Activated CD8-positive, alpha-beta memory T cell treated with anti-CD3 and anti-CD28 coated beads, Interleukin-2, amount 50 U/mL, for 1 hour (primary cell): ENCODE measurements around the gene APP.

Source experiments
- DNase-seq: peaks from one replicate; pipeline ENCODE4 v3.0.0-alpha.2; 2020; ENCODE audit errors: extremely low read depth

The APP gene

GRCh38 chr21:25870084-25870483 lies 300.5 kb downstream of the APP start:
- DNase-seq, result no peak

GRCh38 chr21:25867061-25867460 lies 303.5 kb downstream of the APP start:
- no peak for DNase-seq

GRCh38 chr21:25863747-25864146 lies 306.8 kb downstream of the APP start:
- DNase-seq, result no peak

GRCh38 chr21:25863031-25863430 lies 307.5 kb downstream of the APP start:
- DNase-seq, result no peak

GRCh38 chr21:25862596-25862995 lies 308.0 kb downstream of the APP start:
- DNase-seq, result no peak

GRCh38 chr21:25862112-25862511 lies 308.5 kb downstream of the APP start:
- DNase-seq, result no peak

- DNase-seq, result no peak
These were observed 311.2 kb downstream of the APP start for GRCh38 chr21:25859235-25859929.

GRCh38 chr21:25858325-25858724 lies 312.2 kb downstream of the APP start:
- DNase-seq, result no peak

GRCh38 chr21:25857308-25858074 lies 313.1 kb downstream of the APP start:
- DNase-seq, result no peak

GRCh38 chr21:25855576-25855975 lies 315.0 kb downstream of the APP start:
- DNase-seq, result no peak

GRCh38 chr21:25850126-25850842 lies 320.3 kb downstream of the APP start:
- DNase-seq, result no peak

GRCh38 chr21:25848309-25848708 lies 322.3 kb downstream of the APP start:
- DNase-seq, result no peak

- no peak for DNase-seq
These were observed 324.8 kb downstream of the APP start for GRCh38 chr21:25845729-25846256.

GRCh38 chr21:25842925-25843324 lies 327.6 kb downstream of the APP start:
- no peak for DNase-seq

GRCh38 chr21:25838809-25839208 lies 331.8 kb downstream of the APP start:
- DNase-seq, result no peak

GRCh38 chr21:25837533-25838265 lies 332.9 kb downstream of the APP start:
- no peak for DNase-seq

- no peak for DNase-seq
These were observed 334.2 kb downstream of the APP start for GRCh38 chr21:25836396-25836795.

- no peak for DNase-seq
These were observed 336.2 kb downstream of the APP start for GRCh38 chr21:25834381-25834780.

- no peak for DNase-seq
These were observed 339.1 kb downstream of the APP start for GRCh38 chr21:25831300-25831960.
